HepG2 (cell line): Measurements from ENCODE around the gene ADGRL1. TPM values are rescaled to one million over a fixed set of nuclear protein-coding genes. Genes with fewer than 3 reads are reported as not detected.
A peak's percentile ranks its signal among the peaks of the same experiment; 100 is the strongest.

ENCODE experiments used
- FOXA3 ChIP-seq: IDR thresholded peaks from 2 replicates; pipeline ENCODE4 v1.6.1; 2016; ENCODE audit warnings: missing genetic modification reagents, missing compliant biosample characterization
- GTF2F1 ChIP-seq: fragments of 150-350 bp; IDR thresholded peaks from 2 replicates; pipeline ENCODE4 v1.6.1; 2014; ENCODE audit warnings: low read length
- HDAC1 ChIP-seq: sonication (generic); formaldehyde crosslinking; IDR thresholded peaks from 2 replicates; pipeline ENCODE4 v1.5.1; 2020; ENCODE audit warnings: mild to moderate bottlenecking, missing genetic modification reagents
- JUND ChIP-seq: sonication (generic); formaldehyde crosslinking; IDR thresholded peaks from 2 replicates; pipeline ENCODE4 v1.8.0; 2022; ENCODE audit warnings: mild to moderate bottlenecking, missing genetic modification reagents
- KDM6A ChIP-seq: IDR thresholded peaks from 2 replicates; pipeline ENCODE4 v1.6.1; 2016; ENCODE audit warnings: low read depth
- MAFF ChIP-seq: IDR thresholded peaks from 2 replicates; pipeline ENCODE4 v1.6.1; 2011; ENCODE audit warnings: low read depth, low read length, improper control_type of control experiment
- NFIC ChIP-seq: IDR thresholded peaks from 2 replicates; pipeline ENCODE4 v1.6.1; 2012; ENCODE audit warnings: mild to moderate bottlenecking, low read length, inconsistent platforms
- PAX8 ChIP-seq: sonication (generic); formaldehyde crosslinking; IDR thresholded peaks from 2 replicates; pipeline ENCODE4 v1.8.0; 2022; ENCODE audit warnings: mild to moderate bottlenecking, missing genetic modification reagents, borderline replicate concordance
- ZBTB39 ChIP-seq: sonication (generic); formaldehyde crosslinking; IDR thresholded peaks from 2 replicates; pipeline ENCODE4 v1.5.0; 2020; ENCODE audit warnings: missing genetic modification reagents
- ZFP36 ChIP-seq: fragments of 150-350 bp; IDR thresholded peaks from 2 replicates; pipeline ENCODE4 v1.6.1; 2018; ENCODE audit warnings: borderline replicate concordance, low read length, low read depth; ENCODE audit not compliant: partially characterized antibody
- ZFX ChIP-seq: sonication (generic); formaldehyde crosslinking; IDR thresholded peaks from 2 replicates; pipeline ENCODE4 v1.4.0; 2020; ENCODE audit warnings: mild to moderate bottlenecking, low read depth, missing genetic modification reagents, moderate library complexity
- ZNF17 ChIP-seq: sonication (generic); formaldehyde crosslinking; IDR thresholded peaks from 2 replicates; pipeline ENCODE4 v1.5.0; 2020; ENCODE audit warnings: mild to moderate bottlenecking, missing genetic modification reagents
- ZNF224 ChIP-seq: sonication (generic); formaldehyde crosslinking; IDR thresholded peaks from 2 replicates; pipeline ENCODE4 v1.5.0; 2020; ENCODE audit warnings: mild to moderate bottlenecking, missing genetic modification reagents
- ZNF567 ChIP-seq: sonication (generic); formaldehyde crosslinking; IDR thresholded peaks from 2 replicates; pipeline ENCODE4 v1.8.1; 2023; ENCODE audit warnings: mild to moderate bottlenecking, missing genetic modification reagents, borderline replicate concordance
- ZNF709 ChIP-seq: sonication (generic); formaldehyde crosslinking; IDR thresholded peaks from 2 replicates; pipeline ENCODE4 v1.5.0; 2020; ENCODE audit warnings: mild to moderate bottlenecking, missing genetic modification reagents
- ZNF770 ChIP-seq: sonication (generic); formaldehyde crosslinking; IDR thresholded peaks from 2 replicates; pipeline ENCODE4 v1.5.0; 2020; ENCODE audit warnings: mild to moderate bottlenecking, missing genetic modification reagents
- ZSCAN21 ChIP-seq: sonication (generic); formaldehyde crosslinking; IDR thresholded peaks from 2 replicates; pipeline ENCODE4 v1.8.0; 2022; ENCODE audit warnings: mild to moderate bottlenecking, missing genetic modification reagents, moderate library complexity, borderline replicate concordance
- ZZZ3 ChIP-seq: sonication (generic); formaldehyde crosslinking; IDR thresholded peaks from 2 replicates; pipeline ENCODE4 v1.4.0; 2020; ENCODE audit warnings: missing genetic modification reagents, mild to moderate bottlenecking, borderline replicate concordance
- polyA plus RNA-seq, 8 experiments: library from polyadenylated mRNA; depleted of rRNA in 3 of 8; stranded (reverse) in 7 of 8; unstranded in 1 of 8; fragments of >200 nt; fragmentation: Illumina TruSeq in 4 of 8; extraction: Trizol in 4 of 8; gene quantifications; 2 replicates each; pipeline versions ENCODE4 v1.2.1 to v1.2.3, GENCODE V29; 2011 to 2016; ENCODE audit warnings: low read depth in 4 of 8, missing spikeins in 1 of 8, mixed read lengths in 1 of 8; ENCODE audit not compliant: insufficient read depth in 1 of 8
- total RNA-seq, 5 experiments: library from RNA; depleted of rRNA; stranded (reverse); fragments of >200 nt; fragmentation: Illumina TruSeq; extraction: Trizol; gene quantifications; 2 replicates each; pipeline ENCODE4 v1.2.3, GENCODE V29; 2016; ENCODE audit warnings: low read depth in 1 of 5
- TF ChIP-seq, protein P1 (sequence below): sonication (generic); formaldehyde crosslinking; IDR thresholded peaks from 2 replicates; pipeline ENCODE4 v1.4.0; 2020; ENCODE audit warnings: missing genetic modification reagents
- TF ChIP-seq, protein P2 (sequence below): sonication (generic); formaldehyde crosslinking; IDR thresholded peaks from 2 replicates; pipeline ENCODE4 v1.5.0; 2020; ENCODE audit warnings: mild to moderate bottlenecking, missing genetic modification reagents, moderate library complexity
- TF ChIP-seq, protein P3 (sequence below): sonication (generic); IDR thresholded peaks from 2 replicates; pipeline ENCODE4 v1.6.1; 2016; ENCODE audit warnings: low read depth, borderline replicate concordance

The ADGRL1 gene
- total and polyA plus RNA-seq, 2 of the 13 experiments (the other 11 are each of a cell fraction or from before 2014, with no cell fraction given), result 0.49 to 1.7 TPM

DNA sequence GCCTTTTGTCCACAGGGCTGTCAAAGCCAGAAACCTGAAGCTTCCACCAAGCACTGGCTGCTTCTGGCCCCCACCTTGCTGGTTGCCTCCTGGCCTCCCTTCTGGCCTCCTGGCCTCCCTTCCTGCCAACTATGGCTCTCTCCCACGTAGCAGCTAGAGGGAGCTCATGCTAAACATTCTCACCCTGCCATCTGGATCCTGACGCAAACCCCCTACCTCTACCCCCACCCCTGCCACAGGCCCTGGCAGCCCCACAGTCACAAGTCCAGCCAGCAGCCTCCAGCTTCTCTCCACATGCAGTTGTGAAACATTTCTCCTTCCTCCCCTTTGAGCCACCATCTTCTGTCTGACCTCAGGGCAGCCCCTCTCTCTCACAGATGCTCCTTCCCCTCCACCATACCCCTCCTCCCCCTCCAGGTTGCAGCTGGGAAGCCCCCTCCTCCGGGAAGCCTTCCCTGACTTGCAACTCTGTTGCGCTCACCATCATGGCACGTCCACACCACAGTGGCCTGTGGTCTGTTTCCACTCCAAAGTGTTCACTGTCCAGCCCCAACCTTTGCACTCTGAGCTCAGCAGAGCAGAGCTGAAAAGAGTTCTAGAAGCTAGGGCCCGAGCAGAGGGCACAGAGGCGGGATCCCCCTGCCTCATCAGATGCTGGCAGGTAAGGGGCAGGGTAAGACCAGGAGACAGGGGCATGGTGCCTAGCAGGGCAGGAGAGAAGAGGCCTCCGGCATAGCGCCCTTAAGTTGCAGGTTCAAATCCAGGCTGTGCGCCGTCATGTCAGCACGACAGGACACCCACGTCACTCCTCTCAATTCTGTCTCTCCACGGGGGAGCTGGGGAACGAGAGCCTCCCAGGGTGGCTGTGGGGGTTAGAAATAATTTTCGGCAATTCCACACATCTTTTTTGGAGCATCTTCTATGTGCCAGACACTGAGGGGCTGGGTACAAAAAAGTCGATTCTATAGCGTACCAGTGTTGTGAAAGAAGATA, 7.3 kb downstream of the ADGRL1 start (continued):
- TF ChIP-seq ZBTB39 (CRISPR knock-in tag), result no peak
- TF ChIP-seq ZFX (CRISPR knock-in tag), result 0 out of 2 replicates have a peak, but pooled peaks have one; percentile 16
- TF ChIP-seq NFIC, result no peak
- TF ChIP-seq ZNF224 (CRISPR knock-in tag), result no peak
- TF ChIP-seq KDM6A (CRISPR knock-in tag), result no peak
- TF ChIP-seq, protein P1, sequence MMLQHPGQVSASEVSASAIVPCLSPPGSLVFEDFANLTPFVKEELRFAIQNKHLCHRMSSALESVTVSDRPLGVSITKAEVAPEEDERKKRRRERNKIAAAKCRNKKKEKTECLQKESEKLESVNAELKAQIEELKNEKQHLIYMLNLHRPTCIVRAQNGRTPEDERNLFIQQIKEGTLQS (CRISPR knock-in tag), result no peak
- no peak for TF ChIP-seq ZNF709
- TF ChIP-seq HDAC1, result peak; percentile 28; the same call in 1 of the 2 replicates
- no peak for TF ChIP-seq GTF2F1
- no peak for TF ChIP-seq ZSCAN21 (CRISPR knock-in tag)
- TF ChIP-seq ZZZ3 (CRISPR knock-in tag), result no peak
- no peak for TF ChIP-seq ZNF567 (CRISPR knock-in tag)
- TF ChIP-seq, protein P2, sequence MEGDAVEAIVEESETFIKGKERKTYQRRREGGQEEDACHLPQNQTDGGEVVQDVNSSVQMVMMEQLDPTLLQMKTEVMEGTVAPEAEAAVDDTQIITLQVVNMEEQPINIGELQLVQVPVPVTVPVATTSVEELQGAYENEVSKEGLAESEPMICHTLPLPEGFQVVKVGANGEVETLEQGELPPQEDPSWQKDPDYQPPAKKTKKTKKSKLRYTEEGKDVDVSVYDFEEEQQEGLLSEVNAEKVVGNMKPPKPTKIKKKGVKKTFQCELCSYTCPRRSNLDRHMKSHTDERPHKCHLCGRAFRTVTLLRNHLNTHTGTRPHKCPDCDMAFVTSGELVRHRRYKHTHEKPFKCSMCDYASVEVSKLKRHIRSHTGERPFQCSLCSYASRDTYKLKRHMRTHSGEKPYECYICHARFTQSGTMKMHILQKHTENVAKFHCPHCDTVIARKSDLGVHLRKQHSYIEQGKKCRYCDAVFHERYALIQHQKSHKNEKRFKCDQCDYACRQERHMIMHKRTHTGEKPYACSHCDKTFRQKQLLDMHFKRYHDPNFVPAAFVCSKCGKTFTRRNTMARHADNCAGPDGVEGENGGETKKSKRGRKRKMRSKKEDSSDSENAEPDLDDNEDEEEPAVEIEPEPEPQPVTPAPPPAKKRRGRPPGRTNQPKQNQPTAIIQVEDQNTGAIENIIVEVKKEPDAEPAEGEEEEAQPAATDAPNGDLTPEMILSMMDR (CRISPR knock-in tag), result peak; percentile 49; the same call in 1 of the 2 replicates
- no peak for TF ChIP-seq PAX8 (CRISPR knock-in tag)
- peak; percentile 100 for TF ChIP-seq ZNF770 (CRISPR knock-in tag)
- TF ChIP-seq, protein P3, sequence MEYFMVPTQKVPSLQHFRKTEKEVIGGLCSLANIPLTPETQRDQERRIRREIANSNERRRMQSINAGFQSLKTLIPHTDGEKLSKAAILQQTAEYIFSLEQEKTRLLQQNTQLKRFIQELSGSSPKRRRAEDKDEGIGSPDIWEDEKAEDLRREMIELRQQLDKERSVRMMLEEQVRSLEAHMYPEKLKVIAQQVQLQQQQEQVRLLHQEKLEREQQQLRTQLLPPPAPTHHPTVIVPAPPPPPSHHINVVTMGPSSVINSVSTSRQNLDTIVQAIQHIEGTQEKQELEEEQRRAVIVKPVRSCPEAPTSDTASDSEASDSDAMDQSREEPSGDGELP, result no peak
- TF ChIP-seq FOXA3 (CRISPR knock-in tag), result no peak
- TF ChIP-seq MAFF, result no peak
- TF ChIP-seq ZNF17, result no peak
- no peak for TF ChIP-seq JUND
- TF ChIP-seq ZFP36, result peak; percentile 89
